ELR (cell line): ENCODE results near the gene FPR1.
A peak's percentile ranks its signal among the peaks of the same experiment; 100 is the strongest.

Experiments used
- DNase-seq: peaks from one replicate; pipeline ENCODE4 v3.0.0-alpha.2; 2015; ENCODE audit warnings: low read depth

Gene FPR1

GRCh38 chr19:51751655-51752054 lies at the start of gene FPR1:
TSS of gene FPR1 (minus strand) at chr19:51751878. CDS start at chr19:51746994, 4,884 bp downstream.
- DNase-seq = peak; percentile 58

- DNase-seq = no peak
These were observed 49.0 kb upstream of the FPR1 start for GRCh38 chr19:51800473-51801244.

GRCh38 chr19:51799774-51800472 lies 48.2 kb upstream of the FPR1 start:
- DNase-seq = no peak

- DNase-seq = peak; percentile 95
These were observed 47.5 kb upstream of the FPR1 start for GRCh38 chr19:51799034-51799773.

GRCh38 chr19:51798062-51798461 lies 46.4 kb upstream of the FPR1 start:
- no peak for DNase-seq

- no peak for DNase-seq
These were observed 45.8 kb upstream of the FPR1 start for GRCh38 chr19:51797480-51797879.

GRCh38 chr19:51796195-51796679 lies 44.6 kb upstream of the FPR1 start:
- no peak for DNase-seq

- DNase-seq = no peak
These were observed 43.3 kb upstream of the FPR1 start, which contains the start of gene FPR3 for GRCh38 chr19:51794885-51795490. TSS of gene FPR3 (plus strand) at chr19:51795157. CDS start at chr19:51823749, 28,592 bp downstream.

- DNase-seq = no peak
These were observed 42.3 kb upstream of the FPR1 start for GRCh38 chr19:51793994-51794393.

GRCh38 chr19:51792932-51793331 lies 41.3 kb upstream of the FPR1 start:
- no peak for DNase-seq

GRCh38 chr19:51789061-51789795 lies 37.5 kb upstream of the FPR1 start:
- peak; percentile 56 for DNase-seq

- DNase-seq = no peak
These were observed 36.4 kb upstream of the FPR1 start for GRCh38 chr19:51788029-51788428.

GRCh38 chr19:51786646-51787494 lies 35.2 kb upstream of the FPR1 start:
- no peak for DNase-seq

GRCh38 chr19:51784922-51785690 lies 33.4 kb upstream of the FPR1 start:
- DNase-seq = peak; percentile 80

GRCh38 chr19:51784109-51784785 lies 32.6 kb upstream of the FPR1 start:
- no peak for DNase-seq

- DNase-seq = peak; percentile 52
These were observed 31.7 kb upstream of the FPR1 start for GRCh38 chr19:51783372-51783771.

- no peak for DNase-seq
These were observed 30.3 kb upstream of the FPR1 start for GRCh38 chr19:51781999-51782398.

- DNase-seq = no peak
These were observed 28.6 kb upstream of the FPR1 start for GRCh38 chr19:51780270-51780669.

GRCh38 chr19:51779703-51780102 lies 28.0 kb upstream of the FPR1 start:
- no peak for DNase-seq
